Kidney epithelial cell (primary cell): ENCODE data around the gene C1QTNF3. TPM values are rescaled to one million over a fixed set of nuclear protein-coding genes. Genes with fewer than 3 reads are reported as not detected.
A peak's percentile ranks its signal among the peaks of the same experiment; 100 is the strongest.

Experiments used
- DNase-seq: peaks from one replicate; pipeline ENCODE4 v3.0.0-alpha.2; 2010; ENCODE audit warnings: low read depth
- H3K27me3 ChIP-seq: 2 replicates; pipeline ENCODE4 v1.6.0; 2011; ENCODE audit warnings: low read length; ENCODE audit not compliant: control insufficient read depth, insufficient read depth
- H3K36me3 ChIP-seq: 2 replicates; pipeline ENCODE4 v1.5.1; 2011; ENCODE audit warnings: low read length; ENCODE audit not compliant: control insufficient read depth, insufficient read depth
- H3K4me3 ChIP-seq: 2 replicates; pipeline ENCODE4 v1.5.1; 2011; ENCODE audit warnings: low read depth, mild to moderate bottlenecking, control low read depth, low read length
- CTCF ChIP-seq: IDR thresholded peaks from 2 replicates; pipeline ENCODE4 v1.5.1; 2011; ENCODE audit warnings: mild to moderate bottlenecking, moderate library complexity, low read length, control low read depth, inconsistent platforms; ENCODE audit not compliant: insufficient read depth, poor library complexity, severe bottlenecking
- total RNA-seq: library from RNA; depleted of rRNA; stranded (reverse); fragments of >200 nt; gene quantifications from 2 replicates; pipeline ENCODE4 v1.2.3, GENCODE V29; 2015

C1QTNF3 gene
- total RNA-seq, 1 donor from 2014 or later, result 1.1 TPM

DNA sequence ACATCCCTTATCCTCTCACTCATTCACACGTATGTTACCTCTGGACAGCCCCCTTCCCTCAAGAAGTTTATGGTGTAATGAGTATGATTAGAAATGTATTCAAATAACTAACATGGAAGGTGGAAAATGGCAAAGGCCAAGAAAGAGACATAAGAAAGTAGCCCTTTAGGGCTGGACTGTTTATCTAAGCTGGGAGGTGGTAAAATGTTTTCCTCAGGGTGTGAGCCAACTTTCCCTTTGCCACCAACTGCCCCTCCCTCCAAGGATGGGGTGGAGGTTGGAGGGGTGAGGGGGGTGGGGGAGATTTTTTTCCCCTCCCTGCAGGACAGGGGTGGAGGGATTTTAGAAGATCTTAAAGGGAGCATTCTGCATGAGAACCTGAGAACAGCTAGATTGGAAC, 66.7 kb downstream of the C1QTNF3 start:
- H3K4me3 ChIP-seq, result no peak overlapping the region
- no peak for DNase-seq
- no peaks in the 10 kb centered on the region for H3K36me3 ChIP-seq
- no peak for TF ChIP-seq CTCF
- H3K27me3 ChIP-seq, result no peaks in the 10 kb centered on the region

GRCh38 chr5:33975852-33976251, 67.2 kb downstream of the C1QTNF3 start:
- no peak overlapping the region for H3K4me3 ChIP-seq
- H3K27me3 ChIP-seq, result no peaks in the 10 kb centered on the region
- no peak for DNase-seq
- no peaks in the 10 kb centered on the region for H3K36me3 ChIP-seq
- no peak for TF ChIP-seq CTCF

GRCh38 chr5:33973271-33973670, 69.7 kb downstream of the C1QTNF3 start:
- no peak for DNase-seq
- no peak for TF ChIP-seq CTCF
- H3K4me3 ChIP-seq, result no peak overlapping the region
- H3K27me3 ChIP-seq, result no peaks in the 10 kb centered on the region
- H3K36me3 ChIP-seq, result no peaks in the 10 kb centered on the region

DNA sequence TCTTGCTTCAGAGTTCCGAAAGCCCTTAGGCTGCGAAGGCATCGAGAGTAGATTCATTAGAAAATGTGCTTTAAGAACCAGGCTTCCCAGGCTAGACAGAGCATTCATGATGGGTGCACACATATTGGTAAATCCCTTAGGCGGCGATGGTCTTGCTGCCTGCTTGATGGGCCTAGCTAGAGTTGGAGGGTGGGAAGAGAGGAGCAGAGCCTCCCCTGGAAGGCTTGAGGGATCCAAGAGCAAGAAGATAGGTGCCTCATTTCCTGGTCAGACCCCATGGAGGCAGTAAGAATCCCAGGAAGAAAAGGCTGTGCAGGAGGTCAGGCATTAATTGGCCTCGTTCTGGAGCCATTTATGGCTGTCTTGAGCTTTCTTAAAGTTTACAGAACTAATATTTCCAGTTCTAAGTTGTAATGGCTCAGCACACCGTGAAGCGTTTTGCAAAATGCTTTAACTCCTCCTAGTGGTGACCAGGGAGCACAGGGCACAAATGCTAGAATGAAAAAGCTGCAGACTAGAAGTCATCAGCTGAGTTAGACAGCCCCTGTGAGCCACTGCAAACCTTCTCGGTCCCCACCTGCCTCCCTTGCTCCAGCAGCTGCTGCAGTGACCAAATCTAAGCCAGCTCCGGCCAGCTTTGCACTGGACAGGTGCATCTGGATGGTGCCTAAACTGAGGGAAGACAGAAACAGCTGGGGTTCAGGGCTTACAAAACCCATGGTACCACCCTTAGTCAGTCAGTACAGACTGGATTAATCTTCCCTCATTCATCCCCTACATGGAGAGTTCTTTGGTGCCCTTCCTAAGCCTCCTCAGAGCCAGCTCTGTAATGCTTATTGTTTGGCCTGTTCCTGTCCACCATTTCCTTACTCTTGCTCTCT, 73.2 kb downstream of the C1QTNF3 start:
- H3K27me3 ChIP-seq, result no peaks in the 10 kb centered on the region
- peak; percentile 19 for DNase-seq
- TF ChIP-seq CTCF, result peak; percentile 77
- H3K4me3 ChIP-seq, result no peak overlapping the region
- H3K36me3 ChIP-seq, result no peaks in the 10 kb centered on the region

- DNase-seq, result no peak
- no peaks in the 10 kb centered on the region for H3K36me3 ChIP-seq
Observed at GRCh38 chr5:33968211-33969005, 74.6 kb downstream of the C1QTNF3 start.

More at GRCh38 chr5:33968211-33969005, 74.6 kb downstream of the C1QTNF3 start:
- no peak for TF ChIP-seq CTCF
- no peak overlapping the region for H3K4me3 ChIP-seq
- H3K27me3 ChIP-seq, result no peaks in the 10 kb centered on the region

Other genes starting within 250 kb of the C1QTNF3 start
- 3.4 and 4.1 TPM in 2 replicates for gene ADAMTS12, start 151.2 kb downstream of the C1QTNF3 start, total RNA-seq
- 0.82 TPM in 1 of 2 replicates, not detected in the other for gene RXFP3, start 106.8 kb downstream of the C1QTNF3 start, total RNA-seq
- gene SLC45A2, start 58.5 kb downstream of the C1QTNF3 start, total RNA-seq, result not detected in 2 replicates
- 14.0 and 18.0 TPM in 2 replicates for gene AMACR, start 35.2 kb downstream of the C1QTNF3 start, total RNA-seq